K562 (cell line): Measurements from ENCODE around the gene TTC28. TPM values are rescaled to one million over a fixed set of nuclear protein-coding genes. Genes with fewer than 3 reads are reported as not detected.

Source experiments
- ATF7 ChIP-seq: fragments of 450-650 bp; IDR thresholded peaks from 2 replicates; pipeline ENCODE4 v1.7.1; 2014; ENCODE audit warnings: mild to moderate bottlenecking, moderate library complexity
- ETV5 ChIP-seq: sonication (generic); formaldehyde crosslinking; IDR thresholded peaks from 2 replicates; pipeline ENCODE4 v1.4.0; 2020; ENCODE audit warnings: low read depth, mild to moderate bottlenecking, missing genetic modification reagents
- KDM5B ChIP-seq: fragments of 200-600 bp; sonication (generic); IDR thresholded peaks from 2 replicates; pipeline ENCODE4 v1.6.1; 2012; ENCODE audit warnings: low read depth, mild to moderate bottlenecking, moderate library complexity, low read length, control low read depth, inconsistent platforms; ENCODE audit not compliant: insufficient replicate concordance
- NUFIP1 ChIP-seq: fragments of 450-650 bp; IDR thresholded peaks from 2 replicates; pipeline ENCODE4 v1.6.1; 2018; ENCODE audit not compliant: partially characterized antibody
- PCBP1 ChIP-seq: fragments of 200-400 bp; formaldehyde crosslinking; IDR thresholded peaks from 2 replicates; pipeline ENCODE4 v1.6.1; 2018; ENCODE audit warnings: mild to moderate bottlenecking, low read depth, low read length; ENCODE audit not compliant: poor library complexity, severe bottlenecking
- RAD21 ChIP-seq, 2 experiments: fragments of 250-450 bp in 1 of 2; fragments of 450-650 bp in 1 of 2; sonication (Bioruptor Pico) in 1 of 2; formaldehyde crosslinking in 1 of 2; IDR thresholded peaks in 1 of 2; conservative IDR thresholded peaks in 1 of 2; 2 replicates each; pipeline versions ENCODE4 v1.4.0 to v1.8.0; 2020 to 2022; ENCODE audit warnings: mild to moderate bottlenecking in 2 of 2, moderate library complexity in 1 of 2
- SIRT6 ChIP-seq: IDR thresholded peaks from one replicate; pipeline ENCODE4 v1.6.1; 2012; ENCODE audit warnings: low read depth, mild to moderate bottlenecking, control low read depth, inconsistent platforms, low read length, moderate library complexity
- SMARCE1 ChIP-seq: fragments of 450-650 bp; IDR thresholded peaks from 2 replicates; pipeline ENCODE4 v1.7.1; 2016; ENCODE audit warnings: mild to moderate bottlenecking
- SP1 ChIP-seq: sonication (generic); formaldehyde crosslinking; IDR thresholded peaks from 2 replicates; pipeline ENCODE4 v1.8.1; 2022; ENCODE audit warnings: mild to moderate bottlenecking, missing genetic modification reagents
- STAG1 ChIP-seq: sonication (generic); formaldehyde crosslinking; IDR thresholded peaks from 2 replicates; pipeline ENCODE4 v1.5.0; 2020; ENCODE audit warnings: missing genetic modification reagents, borderline replicate concordance
- ZKSCAN1 ChIP-seq: fragments of 150-350 bp; IDR thresholded peaks from 2 replicates; pipeline ENCODE4 v1.6.1; 2016; ENCODE audit warnings: low read depth, low read length
- ZNF274 ChIP-seq: IDR thresholded peaks from 2 replicates; pipeline ENCODE4 v1.6.1; 2011; ENCODE audit warnings: low read depth, mild to moderate bottlenecking, low read length, moderate library complexity, borderline replicate concordance
- polyA plus RNA-seq, 8 experiments: library from polyadenylated mRNA; depleted of rRNA in 4 of 8; stranded (reverse) in 5 of 8; unstranded in 3 of 8; fragments of >200 nt; fragmentation: Nextera tagmentation in 2 of 8; fragmentation: Illumina TruSeq in 1 of 8; extraction: Ambion mirVana in 2 of 8; extraction: Trizol in 1 of 8; gene quantifications; 2 replicates each; pipeline versions ENCODE4 v1.2.1 to v1.2.3, GENCODE V29; 2011 to 2014; ENCODE audit warnings: inconsistent platforms in 1 of 8, missing spikeins in 1 of 8
- total RNA-seq, 7 experiments: library from RNA; depleted of rRNA in 6 of 7; stranded (reverse); fragments of >200 nt in 6 of 7; fragmentation: Illumina TruSeq in 2 of 7; extraction: Trizol in 2 of 7; gene quantifications; 2 replicates each; pipeline versions ENCODE4 v1.2.1 to v1.2.3, GENCODE V29; 2011 to 2021; ENCODE audit warnings: low replicate concordance in 1 of 7
- TF ChIP-seq, protein P1 (sequence below): fragments of 450-650 bp; formaldehyde crosslinking; IDR thresholded peaks from 2 replicates; pipeline ENCODE4 v1.4.0; 2020; ENCODE audit warnings: mild to moderate bottlenecking, moderate library complexity
- TF ChIP-seq, protein P2 (sequence below), 2 experiments: IDR thresholded peaks; 2 replicates each; pipeline ENCODE4 v1.6.1; 2012; ENCODE audit warnings: improper control_type of control experiment in 2 of 2, low read depth in 2 of 2, low read length in 2 of 2, borderline replicate concordance in 1 of 2
- TF ChIP-seq, protein P3 (sequence below), 2 experiments: IDR thresholded peaks; 2 replicates each; pipeline ENCODE4 v1.6.1; 2011; ENCODE audit warnings: borderline replicate concordance in 1 of 2, control low read depth in 1 of 2, low read depth in 1 of 2, low read length in 1 of 2, mild to moderate bottlenecking in 1 of 2, mixed read lengths in 1 of 2, moderate library complexity in 1 of 2; ENCODE audit not compliant: insufficient read depth in 1 of 2, insufficient read length in 1 of 2, poor library complexity in 1 of 2, severe bottlenecking in 1 of 2; ENCODE audit errors: extremely low read depth in 1 of 2
- TF ChIP-seq, protein P4 (sequence below): sonication (generic); formaldehyde crosslinking; IDR thresholded peaks from 2 replicates; pipeline ENCODE4 v1.8.1; 2023; ENCODE audit warnings: mild to moderate bottlenecking, missing genetic modification reagents
- TF ChIP-seq, protein P5 (sequence below): fragments of 200-800 bp; sonication (Bioruptor generic); IDR thresholded peaks from 2 replicates; pipeline ENCODE4 v1.6.1; 2017; ENCODE audit warnings: missing genetic modification characterization, missing compliant biosample characterization

The TTC28 gene
- total and polyA plus RNA-seq, 9 of the 15 experiments (the other 6 are each of a cell fraction or from before 2014, with no cell fraction given), result 0.22 to 10.7 (median 3.1) TPM

DNA sequence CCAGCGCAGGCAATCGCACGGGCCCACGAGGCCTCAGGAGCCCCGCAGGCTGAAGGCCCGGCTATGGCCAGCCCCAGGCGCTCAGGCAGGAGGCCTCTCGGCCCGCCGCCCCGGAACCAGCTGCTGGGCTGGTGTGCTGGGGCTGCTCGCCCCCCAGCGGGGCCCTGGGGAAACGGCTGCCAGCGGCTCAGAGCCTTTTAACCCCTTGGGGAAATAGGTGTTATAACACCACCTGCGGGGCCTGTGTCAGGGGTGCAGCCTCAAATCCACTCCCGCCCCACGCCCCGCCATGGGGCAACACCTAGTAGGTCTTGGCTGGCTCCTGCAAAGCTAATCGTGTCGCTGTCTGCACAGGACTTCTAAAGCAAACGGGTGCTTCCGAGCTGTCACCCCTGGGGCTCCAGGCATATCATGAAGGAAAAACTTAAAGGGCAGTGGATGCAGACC lies 237.4 kb downstream of the TTC28 start (continued):
- TF ChIP-seq, protein P1, sequence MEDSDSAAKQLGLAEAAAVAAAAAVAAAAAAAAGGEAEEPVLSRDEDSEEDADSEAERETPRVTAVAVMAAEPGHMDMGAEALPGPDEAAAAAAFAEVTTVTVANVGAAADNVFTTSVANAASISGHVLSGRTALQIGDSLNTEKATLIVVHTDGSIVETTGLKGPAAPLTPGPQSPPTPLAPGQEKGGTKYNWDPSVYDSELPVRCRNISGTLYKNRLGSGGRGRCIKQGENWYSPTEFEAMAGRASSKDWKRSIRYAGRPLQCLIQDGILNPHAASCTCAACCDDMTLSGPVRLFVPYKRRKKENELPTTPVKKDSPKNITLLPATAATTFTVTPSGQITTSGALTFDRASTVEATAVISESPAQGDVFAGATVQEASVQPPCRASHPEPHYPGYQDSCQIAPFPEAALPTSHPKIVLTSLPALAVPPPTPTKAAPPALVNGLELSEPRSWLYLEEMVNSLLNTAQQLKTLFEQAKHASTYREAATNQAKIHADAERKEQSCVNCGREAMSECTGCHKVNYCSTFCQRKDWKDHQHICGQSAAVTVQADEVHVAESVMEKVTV, result peak; percentile 75; the same call in 1 of the 2 replicates
- TF ChIP-seq ZNF274 (no peak), SIRT6 (no peak), ZKSCAN1 (peak; percentile 94), SMARCE1 (no peak), RAD21 (CRISPR knock-in tag; conservative IDR thresholded peaks at IDR 0.05 in 1 of 2, IDR thresholded peaks at IDR 0.05 in 1 of 2) (peak; percentile 87 to 90), PCBP1 (peak; percentile 37), ETV5 (CRISPR knock-in tag) (peak; percentile 66; the same call in 1 of the 2 replicates), KDM5B (peak; percentile 38), ATF7 (0 out of 2 replicates have a peak, but pooled peaks have one; percentile 39), SP1 (CRISPR knock-in tag) (no peak), STAG1 (CRISPR knock-in tag) (peak; percentile 62; the same call in 1 of the 2 replicates), NUFIP1 (no peak)
- TF ChIP-seq, protein P2, sequence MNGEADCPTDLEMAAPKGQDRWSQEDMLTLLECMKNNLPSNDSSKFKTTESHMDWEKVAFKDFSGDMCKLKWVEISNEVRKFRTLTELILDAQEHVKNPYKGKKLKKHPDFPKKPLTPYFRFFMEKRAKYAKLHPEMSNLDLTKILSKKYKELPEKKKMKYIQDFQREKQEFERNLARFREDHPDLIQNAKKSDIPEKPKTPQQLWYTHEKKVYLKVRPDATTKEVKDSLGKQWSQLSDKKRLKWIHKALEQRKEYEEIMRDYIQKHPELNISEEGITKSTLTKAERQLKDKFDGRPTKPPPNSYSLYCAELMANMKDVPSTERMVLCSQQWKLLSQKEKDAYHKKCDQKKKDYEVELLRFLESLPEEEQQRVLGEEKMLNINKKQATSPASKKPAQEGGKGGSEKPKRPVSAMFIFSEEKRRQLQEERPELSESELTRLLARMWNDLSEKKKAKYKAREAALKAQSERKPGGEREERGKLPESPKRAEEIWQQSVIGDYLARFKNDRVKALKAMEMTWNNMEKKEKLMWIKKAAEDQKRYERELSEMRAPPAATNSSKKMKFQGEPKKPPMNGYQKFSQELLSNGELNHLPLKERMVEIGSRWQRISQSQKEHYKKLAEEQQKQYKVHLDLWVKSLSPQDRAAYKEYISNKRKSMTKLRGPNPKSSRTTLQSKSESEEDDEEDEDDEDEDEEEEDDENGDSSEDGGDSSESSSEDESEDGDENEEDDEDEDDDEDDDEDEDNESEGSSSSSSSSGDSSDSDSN (IDR thresholded peaks at IDR 0.05; ENCODE audit: borderline replicate concordance in 1 of 2, low read depth in 2 of 2, low read length in 2 of 2), result peak in 1 of 2 experiments; percentile 94; a peak in 2 of 4 replicates
- TF ChIP-seq, protein P3, sequence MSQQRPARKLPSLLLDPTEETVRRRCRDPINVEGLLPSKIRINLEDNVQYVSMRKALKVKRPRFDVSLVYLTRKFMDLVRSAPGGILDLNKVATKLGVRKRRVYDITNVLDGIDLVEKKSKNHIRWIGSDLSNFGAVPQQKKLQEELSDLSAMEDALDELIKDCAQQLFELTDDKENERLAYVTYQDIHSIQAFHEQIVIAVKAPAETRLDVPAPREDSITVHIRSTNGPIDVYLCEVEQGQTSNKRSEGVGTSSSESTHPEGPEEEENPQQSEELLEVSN (IDR thresholded peaks at IDR 0.05; ENCODE audit: borderline replicate concordance in 1 of 2, extremely low read depth in 1 of 2, insufficient read depth in 1 of 2, insufficient read length in 1 of 2, low read depth in 1 of 2, low read length in 1 of 2, poor library complexity in 1 of 2, severe bottlenecking in 1 of 2), result peak; percentile 42 to 87
- TF ChIP-seq, protein P4, sequence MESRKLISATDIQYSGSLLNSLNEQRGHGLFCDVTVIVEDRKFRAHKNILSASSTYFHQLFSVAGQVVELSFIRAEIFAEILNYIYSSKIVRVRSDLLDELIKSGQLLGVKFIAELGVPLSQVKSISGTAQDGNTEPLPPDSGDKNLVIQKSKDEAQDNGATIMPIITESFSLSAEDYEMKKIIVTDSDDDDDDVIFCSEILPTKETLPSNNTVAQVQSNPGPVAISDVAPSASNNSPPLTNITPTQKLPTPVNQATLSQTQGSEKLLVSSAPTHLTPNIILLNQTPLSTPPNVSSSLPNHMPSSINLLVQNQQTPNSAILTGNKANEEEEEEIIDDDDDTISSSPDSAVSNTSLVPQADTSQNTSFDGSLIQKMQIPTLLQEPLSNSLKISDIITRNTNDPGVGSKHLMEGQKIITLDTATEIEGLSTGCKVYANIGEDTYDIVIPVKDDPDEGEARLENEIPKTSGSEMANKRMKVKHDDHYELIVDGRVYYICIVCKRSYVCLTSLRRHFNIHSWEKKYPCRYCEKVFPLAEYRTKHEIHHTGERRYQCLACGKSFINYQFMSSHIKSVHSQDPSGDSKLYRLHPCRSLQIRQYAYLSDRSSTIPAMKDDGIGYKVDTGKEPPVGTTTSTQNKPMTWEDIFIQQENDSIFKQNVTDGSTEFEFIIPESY (CRISPR knock-in tag), result peak; percentile 18; the same call in 1 of the 2 replicates
- TF ChIP-seq, protein P5, sequence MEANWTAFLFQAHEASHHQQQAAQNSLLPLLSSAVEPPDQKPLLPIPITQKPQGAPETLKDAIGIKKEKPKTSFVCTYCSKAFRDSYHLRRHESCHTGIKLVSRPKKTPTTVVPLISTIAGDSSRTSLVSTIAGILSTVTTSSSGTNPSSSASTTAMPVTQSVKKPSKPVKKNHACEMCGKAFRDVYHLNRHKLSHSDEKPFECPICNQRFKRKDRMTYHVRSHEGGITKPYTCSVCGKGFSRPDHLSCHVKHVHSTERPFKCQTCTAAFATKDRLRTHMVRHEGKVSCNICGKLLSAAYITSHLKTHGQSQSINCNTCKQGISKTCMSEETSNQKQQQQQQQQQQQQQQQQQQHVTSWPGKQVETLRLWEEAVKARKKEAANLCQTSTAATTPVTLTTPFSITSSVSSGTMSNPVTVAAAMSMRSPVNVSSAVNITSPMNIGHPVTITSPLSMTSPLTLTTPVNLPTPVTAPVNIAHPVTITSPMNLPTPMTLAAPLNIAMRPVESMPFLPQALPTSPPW, result peak; percentile 58
